ENCODE measurements around the gene TNC. TPM values are rescaled to one million over a fixed set of nuclear protein-coding genes. Genes with fewer than 3 reads are reported as not detected.

Gene TNC
- total RNA-seq, 1 experiment from 2014 or later: 11.4 TPM

DNA sequence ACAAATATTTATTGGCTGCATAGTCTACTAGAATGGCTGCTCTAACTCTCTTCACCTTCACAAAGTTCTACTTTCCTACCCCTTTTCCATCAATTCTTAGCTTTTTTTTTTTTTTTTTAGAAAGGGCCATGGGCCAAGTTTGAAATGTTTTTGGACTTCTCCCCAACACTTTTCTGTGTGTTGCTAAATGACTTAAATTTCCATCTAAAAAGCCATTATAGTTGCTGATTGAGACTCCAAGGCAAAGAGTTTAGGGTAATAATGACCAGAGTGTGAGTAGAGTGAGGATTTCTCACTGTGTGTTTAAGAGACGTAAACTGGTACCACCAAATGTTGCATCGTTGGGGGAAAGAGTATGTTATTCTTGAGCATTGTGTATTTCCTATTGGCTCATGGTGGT, 24.4 kb downstream of the TNC start:
- intact Hi-C loops (cut with micrococcal nuclease; ENCODE audit: unreplicated experiment): no loop called here
- no peak overlapping the region for H3K4me3 Mint-ChIP-seq (ENCODE audit: unreplicated experiment)
- Histone ChIP-seq H3K36me3 (ENCODE audit: control insufficient read depth, insufficient read depth, low read length) (no peaks in the 10 kb centered on the region), H3K27me3 (replicated peaks; ENCODE audit: control insufficient read depth, insufficient read depth, low read length) (no peaks in the 10 kb centered on the region), H3K9me3 (no peaks in the 10 kb centered on the region), H3K4me3 (ENCODE audit: low read depth, low read length) (no peak overlapping the region), H3K4me1 (no peaks in the 10 kb centered on the region)
- TF ChIP-seq CTCF (IDR thresholded peaks at IDR 0.05; ENCODE audit: insufficient read depth in 1 of 2, low read depth in 1 of 2, low read length in 1 of 2, severe bottlenecking in 1 of 2, unreplicated experiment in 1 of 2): no peak
- ChIA-PET CTCF (interaction anchor here (0.6 kb wide), 1 partner anchor 405 kb away, joined by 4 read pairs; no protein-coding TSS in a partner anchor), POLR2A (interaction anchor here (0.6 kb wide), 1 partner anchor 24 kb away, joined by 3 read pairs; the partner anchor contains the start of gene TNC)
- BruUV-seq (replicated peaks): no TSS peak
- H3K4me1 Mint-ChIP-seq (ENCODE audit: low read depth, unreplicated experiment): no peaks in the 10 kb centered on the region
- no peak for DNase-seq
- no peaks in the 10 kb centered on the region for H3K9me3 Mint-ChIP-seq (ENCODE audit: unreplicated experiment)
- no peaks in the 10 kb centered on the region for H3K27me3 Mint-ChIP-seq (ENCODE audit: insufficient read depth, unreplicated experiment)
- H3K36me3 Mint-ChIP-seq (ENCODE audit: insufficient read depth, unreplicated experiment): no peaks in the 10 kb centered on the region
- H3K27ac Mint-ChIP-seq (ENCODE audit: unreplicated experiment): no peak overlapping the region

GRCh38 chr9:115090486-115090885, 27.5 kb downstream of the TNC start:
- Mint-ChIP-seq H3K27ac (ENCODE audit: unreplicated experiment) (no peak overlapping the region), H3K9me3 (ENCODE audit: unreplicated experiment) (no peaks in the 10 kb centered on the region), H3K27me3 (ENCODE audit: insufficient read depth, unreplicated experiment) (no peaks in the 10 kb centered on the region), H3K4me1 (ENCODE audit: low read depth, unreplicated experiment) (no peaks in the 10 kb centered on the region), H3K4me3 (ENCODE audit: unreplicated experiment) (no peak overlapping the region), H3K36me3 (ENCODE audit: insufficient read depth, unreplicated experiment) (no peaks in the 10 kb centered on the region)
- H3K27me3 ChIP-seq (replicated peaks; ENCODE audit: control insufficient read depth, insufficient read depth, low read length): no peaks in the 10 kb centered on the region
- no peak for DNase-seq
- ChIA-PET CTCF (no interaction called here), POLR2A (no interaction called here)
- intact Hi-C loops (cut with micrococcal nuclease; ENCODE audit: unreplicated experiment): no loop called here
- no peaks in the 10 kb centered on the region for H3K36me3 ChIP-seq (ENCODE audit: control insufficient read depth, insufficient read depth, low read length)
- no peaks in the 10 kb centered on the region for H3K9me3 ChIP-seq
- no peak overlapping the region for H3K4me3 ChIP-seq (ENCODE audit: low read depth, low read length)
- no peak for TF ChIP-seq CTCF (IDR thresholded peaks at IDR 0.05; ENCODE audit: insufficient read depth in 1 of 2, low read depth in 1 of 2, low read length in 1 of 2, severe bottlenecking in 1 of 2, unreplicated experiment in 1 of 2)
- no peaks in the 10 kb centered on the region for H3K4me1 ChIP-seq
- no TSS peak for BruUV-seq (replicated peaks)

DNA sequence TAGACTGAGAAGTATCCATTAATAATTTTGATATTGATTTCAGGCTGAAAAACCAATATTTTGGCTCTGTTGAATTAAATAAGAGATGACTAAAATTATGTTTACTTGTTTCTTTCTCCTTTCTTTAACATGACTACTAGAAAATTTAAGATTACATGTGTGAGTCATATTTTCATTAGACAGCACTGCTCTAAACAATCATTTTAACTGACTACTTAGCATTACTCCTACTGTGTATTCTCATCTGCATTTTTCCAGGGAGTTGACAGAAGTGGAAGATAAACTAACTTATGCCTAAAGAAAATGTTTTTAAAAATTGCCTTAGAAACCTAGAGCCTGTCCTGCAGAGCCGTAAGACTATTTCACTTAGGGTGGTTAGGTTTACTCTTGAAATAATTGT, 29.1 kb downstream of the TNC start:
- H3K4me1 Mint-ChIP-seq (ENCODE audit: low read depth, unreplicated experiment): no peaks in the 10 kb centered on the region
- no peaks in the 10 kb centered on the region for H3K9me3 Mint-ChIP-seq (ENCODE audit: unreplicated experiment)
- H3K36me3 ChIP-seq (ENCODE audit: control insufficient read depth, insufficient read depth, low read length): no peaks in the 10 kb centered on the region
- H3K27me3 Mint-ChIP-seq (ENCODE audit: insufficient read depth, unreplicated experiment): no peaks in the 10 kb centered on the region
- POLR2A ChIA-PET: no interaction called here
- H3K27ac Mint-ChIP-seq (ENCODE audit: unreplicated experiment): no peak overlapping the region
- H3K4me1 ChIP-seq: no peaks in the 10 kb centered on the region
- no peaks in the 10 kb centered on the region for H3K36me3 Mint-ChIP-seq (ENCODE audit: insufficient read depth, unreplicated experiment)
- no peak overlapping the region for H3K4me3 Mint-ChIP-seq (ENCODE audit: unreplicated experiment)
- CTCF ChIA-PET: no interaction called here
- TF ChIP-seq CTCF (IDR thresholded peaks at IDR 0.05; ENCODE audit: insufficient read depth in 1 of 2, low read depth in 1 of 2, low read length in 1 of 2, severe bottlenecking in 1 of 2, unreplicated experiment in 1 of 2): no peak
- no peaks in the 10 kb centered on the region for H3K27me3 ChIP-seq (replicated peaks; ENCODE audit: control insufficient read depth, insufficient read depth, low read length)
- no peak overlapping the region for H3K4me3 ChIP-seq (ENCODE audit: low read depth, low read length)
- no TSS peak for BruUV-seq (replicated peaks)
- no peaks in the 10 kb centered on the region for H3K9me3 ChIP-seq
- DNase-seq: no peak
- intact Hi-C loops (cut with micrococcal nuclease; ENCODE audit: unreplicated experiment): no loop called here
